Lung (tissue), 12 donors: ENCODE measurements around the gene TMPRSS11E. TPM values are rescaled to one million over a fixed set of nuclear protein-coding genes. Genes with fewer than 3 reads are reported as not detected.

Experiments
- ATAC-seq: fragments of 200-7000 bp; cut with Tn5 transposase; one replicate; pipeline ENCODE4 v1.9.1; 2020; ENCODE audit warnings: moderate number of reproducible peaks; ENCODE audit not compliant: insufficient read depth, low FRiP score
- DNase-seq, 3 donors: peaks; one replicate each; pipeline ENCODE4 v3.0.0-alpha.2; 2013 to 2017
- H3K27ac ChIP-seq, 2 donors: one replicate each; pipeline ENCODE4 v1.5.1; 2013; ENCODE audit warnings: mild to moderate bottlenecking in 2 of 2, moderate library complexity in 2 of 2, control low read depth in 1 of 2, inconsistent platforms in 1 of 2, low read depth in 1 of 2, low read length in 1 of 2
- H3K27me3 ChIP-seq, 3 donors: one replicate each; pipeline ENCODE4 v1.5.1; 2013; ENCODE audit warnings: low read length in 2 of 3; ENCODE audit not compliant: control insufficient read depth in 3 of 3, insufficient read depth in 3 of 3
- H3K36me3 ChIP-seq, 4 donors: one replicate each; pipeline ENCODE4 v1.5.1; 2013; ENCODE audit warnings: low read length in 4 of 4, mild to moderate bottlenecking in 1 of 4, moderate library complexity in 1 of 4; ENCODE audit not compliant: control insufficient read depth in 4 of 4, insufficient read depth in 4 of 4
- H3K4me1 ChIP-seq, 5 donors: one replicate each; pipeline ENCODE4 v1.5.1; 2013; ENCODE audit warnings: low read length in 5 of 5, mild to moderate bottlenecking in 2 of 5, moderate library complexity in 1 of 5; ENCODE audit not compliant: control insufficient read depth in 5 of 5, insufficient read depth in 5 of 5
- H3K4me3 ChIP-seq: one replicate; pipeline ENCODE4 v1.5.1; 2013; ENCODE audit warnings: mild to moderate bottlenecking, control low read depth, moderate library complexity
- H3K9ac ChIP-seq, 2 donors: one replicate each; pipeline ENCODE4 v1.5.1; 2013; ENCODE audit warnings: low read length in 2 of 2, control low read depth in 1 of 2; ENCODE audit not compliant: insufficient read depth in 1 of 2
- H3K9me3 ChIP-seq, 4 donors: one replicate each; pipeline ENCODE4 v1.5.1; 2013; ENCODE audit warnings: low read length in 3 of 4, mild to moderate bottlenecking in 1 of 4, moderate library complexity in 1 of 4; ENCODE audit not compliant: control insufficient read depth in 4 of 4, insufficient read depth in 3 of 4
- CTCF ChIP-seq: IDR thresholded peaks from 2 replicates; pipeline ENCODE4 v1.5.1; 2012; ENCODE audit warnings: mild to moderate bottlenecking; ENCODE audit errors: control extremely low read depth, extremely low read depth
- WGBS, 2 donors: extraction: QIAGEN DNeasy Blood & Tissue Kit; methylation state at CpG; one replicate each; pipeline ENCODE4 v1.1.7; 2013; 5-methylcytosine and 5-hydroxymethylcytosine counted together
- polyA plus RNA-seq, 2 donors: library from polyadenylated mRNA; stranded (reverse); fragments of 200-250 nt; gene quantifications; one replicate each; pipeline ENCODE4 v1.2.1, GENCODE V29; 2013
- total RNA-seq, 2 donors: library from RNA; depleted of rRNA in 1 of 2; stranded (reverse); fragments of >200 nt in 1 of 2; gene quantifications; one replicate each; pipeline ENCODE4 v1.2.1, GENCODE V29; 2014 to 2021
- donor health status: control.
- donor health status: control.
- donor health status: Bipolar disorder and iron deficiency.
- donor health status: healthy.
- donor health status: DM: yes; HTN: yes; CAD: no.

TMPRSS11E gene
- total and polyA plus RNA-seq, 4 donors: 0.03 to 0.12 TPM; not detected in 2

DNA sequence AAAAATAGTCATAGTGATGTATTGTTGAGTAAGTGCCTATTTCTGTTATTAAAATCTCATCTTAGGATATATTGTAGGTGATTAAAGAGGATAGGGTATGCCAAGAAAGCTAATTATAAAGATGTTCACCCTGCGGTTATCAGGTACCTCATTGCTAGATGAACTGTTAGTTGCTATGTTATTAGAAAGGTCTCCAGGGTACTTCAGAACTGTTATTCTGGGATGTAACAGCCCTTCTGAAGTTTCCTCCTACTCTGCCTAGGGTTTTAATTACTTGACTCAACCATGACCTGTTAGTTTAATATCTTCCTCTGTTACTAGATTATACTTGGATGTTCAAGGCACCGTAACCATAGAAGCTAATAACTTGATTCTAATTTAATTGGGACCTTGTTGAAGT lies 15.4 kb downstream of the TMPRSS11E start:
- Histone ChIP-seq H3K4me1 (peaks cover 0 to 2% (median 0%) of the 10 kb centered on the region in 5 donors), H3K9ac (no peak overlapping the region), H3K27ac (no peak overlapping the region), H3K9me3 (peaks cover 0 to 3% (median 0%) of the 10 kb centered on the region in 4 donors), H3K36me3 (no peaks in the 10 kb centered on the region), H3K4me3 (no peak overlapping the region), H3K27me3 (no peaks in the 10 kb centered on the region)
- 94 to 98% methylated on average over 2 of the region's 2 CpGs for WGBS, 2 donors
- no peak for ATAC-seq
- no peak for TF ChIP-seq CTCF
- DNase-seq: no peak

- H3K27me3 ChIP-seq: no peaks in the 10 kb centered on the region
- peaks cover 0 to 3% (median 0%) of the 10 kb centered on the region in 4 donors for H3K9me3 ChIP-seq
- no peak overlapping the region for H3K9ac ChIP-seq
- no peak for TF ChIP-seq CTCF
- no peaks in the 10 kb centered on the region for H3K36me3 ChIP-seq
- no peak overlapping the region for H3K4me3 ChIP-seq
- H3K27ac ChIP-seq: no peak overlapping the region
- H3K4me1 ChIP-seq: peaks cover 0 to 2% (median 0%) of the 10 kb centered on the region in 5 donors
- DNase-seq (no peak), ATAC-seq (no peak)
- 56 to 61% methylated on average over 2 of the region's 2 CpGs for WGBS, 2 donors
Observed at GRCh38 chr4:68463796-68464195, 16.5 kb downstream of the TMPRSS11E start.

- H3K27me3 ChIP-seq: no peaks in the 10 kb centered on the region
- no peak overlapping the region for H3K9ac ChIP-seq
- no peaks in the 10 kb centered on the region for H3K9me3 ChIP-seq
- TF ChIP-seq CTCF: no peak
- DNase-seq (no peak), ATAC-seq (no peak)
- H3K36me3 ChIP-seq: no peaks in the 10 kb centered on the region
- no peak overlapping the region for H3K27ac ChIP-seq
- no peak overlapping the region for H3K4me3 ChIP-seq
- 94 to 96% methylated on average over 1 of the region's 1 CpG for WGBS, 2 donors
- H3K4me1 ChIP-seq: peaks cover 0 to 2% (median 0%) of the 10 kb centered on the region in 5 donors
Observed at GRCh38 chr4:68465058-68465457, 17.8 kb downstream of the TMPRSS11E start.

DNA sequence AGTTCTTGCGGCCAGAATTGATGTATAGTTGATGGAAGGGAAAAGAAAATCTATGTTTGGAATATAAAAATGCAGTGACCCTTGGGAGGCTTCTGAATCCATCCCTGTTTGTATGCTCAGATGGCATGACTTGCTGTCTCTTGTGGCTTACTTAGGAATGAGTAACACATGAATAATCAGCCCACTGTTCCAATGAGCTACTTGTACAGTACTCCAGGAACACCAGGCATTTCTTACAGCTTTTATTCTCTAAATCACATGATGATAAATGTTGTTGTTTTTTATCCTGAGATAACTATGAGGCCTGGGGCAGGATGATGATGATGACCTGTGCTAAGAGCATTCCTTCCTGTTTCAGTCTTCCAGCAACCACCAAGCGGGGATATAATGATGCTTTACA lies 18.9 kb downstream of the TMPRSS11E start:
- ATAC-seq (no peak), DNase-seq (no peak)
- Histone ChIP-seq H3K9me3 (no peaks in the 10 kb centered on the region), H3K36me3 (no peaks in the 10 kb centered on the region), H3K4me1 (peaks cover 0 to 2% (median 0%) of the 10 kb centered on the region in 5 donors), H3K27ac (no peak overlapping the region), H3K9ac (no peak overlapping the region), H3K27me3 (no peaks in the 10 kb centered on the region), H3K4me3 (no peak overlapping the region)
- 87 to 91% methylated on average over 2 of the region's 2 CpGs for WGBS, 2 donors
- TF ChIP-seq CTCF: no peak
